Measurements from ENCODE around the gene ZNF17.
"Not testable (repeated sequence)": the region's sequence is repeated elsewhere in the genome, so short reads cannot be mapped to it uniquely, and the experiment has no call there.

ZNF17 gene

DNA sequence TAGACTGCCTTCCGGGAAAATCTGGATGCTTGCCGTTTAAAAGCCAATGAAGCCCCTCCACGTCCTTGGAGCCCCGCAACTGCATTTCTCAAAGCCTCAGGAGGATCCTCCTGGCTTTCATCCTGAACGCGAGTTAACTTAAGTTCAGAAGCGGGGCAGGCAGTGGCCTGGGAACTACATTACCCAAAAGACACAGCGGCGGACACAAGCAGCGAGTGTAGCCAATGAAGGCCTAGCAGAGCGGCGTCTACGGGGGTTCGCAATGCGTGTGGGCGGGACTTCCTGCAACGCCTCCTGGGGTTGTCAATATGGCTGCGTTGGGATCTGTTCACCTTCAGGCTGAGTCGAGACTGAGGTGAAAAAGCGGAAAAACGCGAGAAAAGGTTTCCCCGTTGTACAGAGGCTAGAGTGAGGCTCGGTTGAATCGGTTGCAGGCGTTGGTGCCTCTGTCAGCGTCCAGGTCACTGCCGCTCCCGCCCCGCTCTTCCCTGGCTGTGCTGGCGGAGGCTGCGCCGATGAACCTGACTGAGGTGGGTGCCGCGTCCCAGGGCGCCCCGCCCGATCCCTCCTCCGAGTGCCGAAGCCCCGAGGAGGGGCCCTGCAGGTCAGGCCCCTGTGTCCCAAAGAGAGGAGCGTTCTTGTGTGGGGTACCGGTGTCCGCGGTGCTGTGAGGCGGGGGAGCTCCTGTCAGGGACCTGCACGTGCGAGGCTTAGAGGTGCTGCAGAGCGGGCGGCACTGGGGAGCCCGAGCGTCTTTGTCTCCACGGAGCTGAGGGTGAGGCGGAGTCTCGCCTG lies at the start of gene ZNF17:
Gene ZNF17, plus strand, starts transcription at position 285 of the 795 bp plus-strand sequence. CDS start 2,455 bp downstream, outside the sequence.
- DNase-seq (ENCODE audit: low spot score) = peak; percentile 93

GRCh38 chr19:57362419-57362818 lies 48.5 kb upstream of the ZNF17 start:
- no peak for DNase-seq (ENCODE audit: low spot score)

- DNase-seq (ENCODE audit: low spot score) = peak; percentile 99
Measured at GRCh38 chr19:57362997-57363687, 47.8 kb upstream of the ZNF17 start, which contains the start of the genes TRAPPC2B and ZNF547. Gene TRAPPC2B, plus strand, starts transcription at chr19:57363551. Its CDS starts 1,283 bp downstream, at chr19:57364834. Gene ZNF547, plus strand, starts transcription at chr19:57363551. Its CDS starts 5,005 bp downstream, at chr19:57368556.

- DNase-seq (ENCODE audit: low spot score) = no peak
Measured at GRCh38 chr19:57363688-57364181, 47.2 kb upstream of the ZNF17 start.

- no peak for DNase-seq (ENCODE audit: low spot score)
Measured at GRCh38 chr19:57366776-57367175, 44.2 kb upstream of the ZNF17 start.

GRCh38 chr19:57374179-57374578 lies 36.8 kb upstream of the ZNF17 start:
- no peak for DNase-seq (ENCODE audit: low spot score)

DNA sequence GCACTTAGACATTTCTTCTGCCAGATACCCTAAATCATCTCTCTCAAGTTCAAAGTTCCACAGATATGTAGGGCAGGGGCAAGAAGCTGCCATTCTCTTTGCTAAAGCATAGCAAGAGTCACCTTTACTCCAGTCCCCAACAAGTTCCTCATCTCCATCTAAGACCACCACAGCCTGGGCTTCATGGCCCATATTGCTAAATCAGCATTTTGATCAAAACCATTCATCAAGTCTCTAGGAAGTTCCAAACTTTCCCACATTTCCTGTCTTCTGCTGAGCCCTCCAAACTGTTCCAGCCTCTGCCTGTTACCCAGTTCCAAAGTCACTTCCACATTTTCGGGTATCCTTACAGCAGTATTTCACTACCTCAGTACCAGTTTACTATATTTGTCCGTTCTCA lies 36.3 kb upstream of the ZNF17 start:
- not testable (repeated sequence) for DNase-seq (ENCODE audit: low spot score)

DNA sequence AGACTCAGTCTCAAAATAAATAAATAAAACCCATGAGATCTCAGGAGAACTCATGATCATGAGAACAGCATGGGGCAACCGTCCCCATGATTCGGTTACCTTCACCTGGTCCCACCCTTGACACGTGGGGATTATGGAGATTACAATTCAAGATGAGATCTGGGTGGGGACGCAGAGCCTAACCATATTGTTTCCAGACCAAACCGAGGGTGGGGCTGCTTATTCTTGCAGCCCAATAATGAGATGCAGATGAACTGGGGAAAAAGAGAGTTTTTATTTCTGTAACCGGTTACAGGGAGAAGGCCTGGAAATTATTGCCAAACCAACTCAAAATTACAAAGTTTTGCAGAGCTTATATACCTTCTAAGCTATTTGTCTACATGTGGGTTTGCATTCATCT lies 34.8 kb upstream of the ZNF17 start:
- DNase-seq (ENCODE audit: low spot score) = no peak

DNA sequence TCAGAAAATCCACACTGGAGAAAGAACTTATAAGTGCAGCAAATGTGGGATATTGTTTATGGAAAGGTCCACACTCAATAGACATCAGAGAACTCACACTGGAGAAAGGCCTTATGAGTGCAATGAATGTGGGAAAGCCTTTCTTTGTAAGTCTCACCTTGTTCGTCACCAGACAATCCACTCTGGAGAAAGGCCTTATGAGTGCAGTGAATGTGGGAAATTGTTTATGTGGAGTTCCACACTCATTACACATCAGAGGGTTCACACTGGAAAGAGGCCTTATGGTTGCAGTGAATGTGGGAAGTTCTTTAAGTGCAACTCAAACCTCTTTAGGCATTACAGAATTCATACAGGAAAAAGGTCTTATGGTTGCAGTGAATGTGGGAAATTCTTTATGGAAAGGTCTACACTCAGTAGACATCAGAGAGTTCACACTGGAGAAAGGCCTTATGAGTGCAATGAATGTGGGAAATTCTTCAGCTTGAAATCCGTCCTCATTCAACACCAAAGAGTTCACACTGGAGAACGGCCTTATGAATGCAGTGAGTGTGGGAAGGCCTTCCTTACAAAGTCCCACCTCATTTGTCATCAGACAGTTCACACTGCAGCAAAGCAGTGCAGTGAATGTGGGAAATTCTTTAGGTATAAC lies 33.3 kb upstream of the ZNF17 start:
- DNase-seq (ENCODE audit: low spot score) = no peak

GRCh38 chr19:57380923-57381322 lies 30.0 kb upstream of the ZNF17 start:
- no peak for DNase-seq (ENCODE audit: low spot score)

GRCh38 chr19:57382806-57383488 lies 28.0 kb upstream of the ZNF17 start:
- no peak for DNase-seq (ENCODE audit: low spot score)

DNA sequence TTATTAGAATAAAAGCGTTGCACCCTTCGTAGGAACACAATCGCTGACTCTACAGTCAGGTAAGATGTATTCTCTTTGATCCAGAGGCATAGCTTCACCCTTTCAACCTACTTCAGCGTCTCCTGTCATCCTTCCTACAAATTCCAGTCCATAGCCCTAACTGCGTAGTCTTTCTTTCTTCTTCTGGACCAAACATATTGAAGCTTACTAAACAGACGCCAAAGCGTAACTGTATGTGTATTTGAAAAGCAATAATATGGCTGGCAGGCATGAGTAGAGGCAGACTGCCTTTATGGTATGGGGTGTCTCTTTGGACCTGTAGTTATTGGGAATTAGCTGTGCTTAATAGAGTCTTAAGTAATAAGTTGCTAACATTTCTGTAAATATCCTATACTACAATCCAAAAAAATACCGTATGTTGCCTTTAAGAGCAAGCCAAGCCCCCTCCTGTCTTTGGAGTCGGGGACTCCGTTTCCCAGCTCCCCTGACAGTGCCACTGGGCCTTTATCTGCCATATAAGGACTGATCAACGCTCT lies 21.7 kb upstream of the ZNF17 start:
- DNase-seq (ENCODE audit: low spot score) = no peak

GRCh38 chr19:57389730-57390598 lies 21.0 kb upstream of the ZNF17 start, which contains the start of gene ZNF548:
Gene ZNF548, plus strand, starts transcription at chr19:57389854. Its CDS starts 246 bp downstream, at chr19:57390100.
- DNase-seq (ENCODE audit: low spot score) = peak; percentile 92

GRCh38 chr19:57395710-57396109 lies 15.3 kb upstream of the ZNF17 start:
- no peak for DNase-seq (ENCODE audit: low spot score)

- no peak for DNase-seq (ENCODE audit: low spot score)
Measured at GRCh38 chr19:57398868-57399267, 12.1 kb upstream of the ZNF17 start.

DNA sequence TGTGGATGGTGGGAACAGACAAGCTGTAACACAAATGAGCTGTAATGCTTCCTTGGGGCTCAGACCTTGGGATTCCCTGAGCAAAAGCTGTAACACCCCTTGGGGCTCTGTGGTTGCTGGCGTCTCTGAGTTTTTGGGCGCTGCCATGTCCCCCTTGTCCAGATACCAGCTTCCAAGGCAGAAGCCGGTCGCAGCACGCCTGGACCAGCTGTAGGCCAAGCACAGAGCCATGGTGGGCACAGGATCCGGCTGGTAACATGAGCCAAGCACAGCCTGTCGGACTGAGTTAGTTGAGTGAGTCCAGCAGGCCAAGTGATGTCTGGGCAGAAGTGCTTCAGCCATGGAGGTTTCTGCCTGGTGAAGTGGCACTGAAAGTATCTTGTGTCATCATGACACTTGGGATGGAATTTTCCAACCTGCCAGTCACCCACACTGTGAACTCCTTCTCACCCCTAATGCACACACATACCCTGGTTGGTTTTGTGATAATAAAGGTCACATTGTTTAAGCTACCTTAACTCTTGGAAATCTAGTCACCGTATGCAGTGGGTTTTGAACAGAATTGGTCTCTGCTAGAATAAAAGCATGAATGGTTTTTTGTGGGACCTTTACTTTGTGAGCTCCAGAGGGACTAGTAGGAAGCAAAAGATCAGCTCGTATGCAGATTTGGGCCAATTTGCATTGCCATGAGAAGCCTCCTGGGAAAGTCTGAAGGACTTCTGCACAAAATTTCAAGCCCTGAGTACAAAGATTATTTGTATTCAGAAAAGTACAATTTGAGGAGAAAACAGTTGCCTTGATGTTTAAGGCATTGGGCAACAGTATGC lies 7.0 kb upstream of the ZNF17 start:
- no peak for DNase-seq (ENCODE audit: low spot score)

DNA sequence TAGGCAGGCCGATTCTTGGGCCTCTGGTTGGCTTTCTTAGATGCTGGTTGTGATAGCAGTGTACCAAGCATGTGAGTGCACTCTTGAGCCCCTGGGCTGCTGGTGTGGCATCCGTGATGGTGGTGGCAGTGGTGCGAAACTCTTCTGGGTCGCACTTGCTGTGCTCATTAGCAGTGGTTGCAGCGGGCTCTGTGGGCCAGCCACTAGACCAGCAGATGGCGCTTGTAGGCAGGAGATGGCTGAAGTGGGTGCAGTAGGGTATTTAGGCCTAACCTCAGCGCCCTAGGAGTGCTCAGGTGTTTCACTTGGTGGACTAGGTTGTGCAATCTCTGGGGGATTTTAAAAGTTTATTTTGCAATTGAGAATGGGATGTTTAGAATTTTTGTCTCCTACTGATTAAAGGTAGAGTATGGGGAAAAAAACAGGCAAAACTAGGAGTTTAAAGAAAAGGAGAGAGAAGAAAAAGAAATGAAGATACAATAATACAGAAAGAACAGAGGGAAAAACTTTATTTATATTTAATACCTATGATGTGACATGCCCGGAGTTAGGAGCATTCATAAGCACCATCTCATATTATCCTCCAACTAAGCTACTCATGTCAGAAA lies 4.3 kb upstream of the ZNF17 start:
- peak; percentile 66 for DNase-seq (ENCODE audit: low spot score)

- DNase-seq (ENCODE audit: low spot score) = no peak
Measured at GRCh38 chr19:57419439-57419838, 8.5 kb downstream of the ZNF17 start.

GRCh38 chr19:57421037-57421436 lies 10.1 kb downstream of the ZNF17 start:
- DNase-seq (ENCODE audit: low spot score) = no peak
